Measurements from ENCODE around the gene INSYN2B.
"Not testable (repeated sequence)": the region's sequence is repeated elsewhere in the genome, so short reads cannot be mapped to it uniquely, and the experiment has no call there.

The INSYN2B gene

DNA sequence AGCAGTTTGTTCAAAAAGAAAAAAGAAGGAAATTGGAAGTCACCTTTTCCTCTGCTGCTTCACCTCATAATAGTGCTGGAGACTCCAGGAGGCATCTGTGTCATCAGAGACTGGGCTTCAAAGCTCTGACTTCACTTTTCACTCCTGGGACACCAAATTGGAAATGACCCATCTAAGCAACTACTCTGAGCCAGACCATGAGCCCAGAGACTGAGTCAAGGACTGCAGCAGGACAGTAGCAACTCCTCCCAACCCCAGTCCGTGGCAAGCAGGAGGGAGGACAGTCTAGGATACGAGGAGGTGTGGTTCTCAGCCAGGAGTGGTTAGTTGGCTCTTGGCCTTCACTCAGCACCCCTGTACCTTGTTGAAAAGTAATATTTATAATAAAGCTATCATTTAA, 131.5 kb downstream of the INSYN2B start:
- DNase-seq (ENCODE audit: low read depth), result no peak

DNA sequence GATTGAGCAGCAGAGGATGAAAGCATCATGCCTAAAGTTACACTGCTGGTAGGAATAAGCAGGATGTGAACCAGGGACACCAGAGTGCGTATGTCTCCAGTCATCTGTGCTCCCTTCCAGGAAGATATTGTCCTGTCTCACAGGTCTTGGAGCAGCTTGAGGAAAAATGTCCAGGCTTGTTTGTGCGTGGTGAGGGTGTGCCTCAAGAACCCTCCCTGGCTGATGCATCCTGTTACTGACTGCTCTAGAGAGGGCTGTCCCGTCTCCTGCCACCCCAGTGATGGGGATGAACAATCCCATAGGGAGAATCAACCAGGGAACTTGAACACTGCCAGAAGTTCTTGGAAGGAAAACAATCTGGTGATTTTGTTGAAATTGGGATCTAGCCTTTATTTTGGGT, 132.0 kb downstream of the INSYN2B start:
- no peak for DNase-seq (ENCODE audit: low read depth)

- no peak for DNase-seq (ENCODE audit: low read depth)
Observed at GRCh38 chr5:169847519-169847918, 132.8 kb downstream of the INSYN2B start.

GRCh38 chr5:169842699-169843098, 137.6 kb downstream of the INSYN2B start:
- DNase-seq (ENCODE audit: low read depth), result no peak

DNA sequence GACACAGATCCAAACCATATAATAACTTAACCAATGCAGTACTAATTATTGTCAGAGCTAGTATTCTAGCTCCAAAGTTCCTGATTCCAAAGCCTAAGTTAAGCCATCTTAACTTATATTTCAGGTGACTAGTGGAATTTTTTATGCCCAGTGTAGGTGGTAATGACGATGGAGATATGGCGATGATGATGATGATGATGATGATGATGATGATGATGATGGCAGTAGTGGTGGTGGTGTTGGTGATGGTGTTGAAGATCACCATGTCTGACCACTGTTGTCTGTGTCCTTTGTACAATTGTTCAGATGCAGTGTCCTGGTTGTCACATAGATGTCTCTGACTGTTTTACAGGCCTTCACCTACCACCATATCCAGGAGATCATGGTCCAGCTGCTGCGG, 139.9 kb downstream of the INSYN2B start:
- DNase-seq (ENCODE audit: low read depth), result no peak

- DNase-seq (ENCODE audit: low read depth), result no peak
Observed at GRCh38 chr5:169838688-169839087, 141.6 kb downstream of the INSYN2B start.

DNA sequence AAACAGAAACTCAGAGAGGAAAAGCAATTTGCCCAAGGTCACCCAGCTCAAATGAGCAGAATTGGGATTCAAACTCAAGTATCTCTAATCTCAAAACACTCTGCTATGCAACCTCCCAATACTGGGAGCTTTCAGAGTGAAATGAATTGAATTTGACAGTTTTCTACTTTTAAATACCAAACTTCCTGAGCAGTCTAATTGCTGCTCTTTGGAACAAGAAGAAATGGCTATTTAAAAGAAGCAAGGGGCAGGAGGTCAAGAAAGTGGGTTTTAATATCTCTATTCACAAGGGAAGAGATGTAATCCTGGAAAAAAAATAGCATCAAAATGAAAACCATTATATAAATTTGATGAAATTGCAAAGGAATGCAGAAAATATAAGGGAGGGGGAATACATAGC, 142.6 kb downstream of the INSYN2B start:
- DNase-seq (ENCODE audit: low read depth), result no peak

GRCh38 chr5:169836835-169837536, 143.3 kb downstream of the INSYN2B start:
- no peak for DNase-seq (ENCODE audit: low read depth)

DNA sequence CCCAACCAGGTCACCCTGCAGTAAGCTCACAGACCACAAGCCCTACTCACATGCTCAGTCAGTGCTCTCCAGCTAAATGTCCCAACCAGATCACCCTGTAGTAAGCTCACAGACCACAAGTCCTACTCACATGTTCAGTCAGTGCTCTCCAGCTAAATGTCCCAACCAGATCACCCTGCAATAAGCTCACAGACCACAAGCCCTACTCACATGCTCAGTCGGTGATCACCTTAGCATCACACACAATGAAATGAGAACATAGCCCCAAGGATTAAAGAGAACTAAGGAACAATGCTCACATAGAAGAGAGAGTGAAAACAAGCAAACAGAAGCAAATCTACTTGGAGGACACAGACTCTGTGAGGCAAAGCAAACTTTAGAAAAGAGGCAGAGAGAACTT, 145.8 kb downstream of the INSYN2B start:
- DNase-seq (ENCODE audit: low read depth), result not testable (repeated sequence)

- not testable (repeated sequence) for DNase-seq (ENCODE audit: low read depth)
Observed at GRCh38 chr5:169833681-169834292, 146.5 kb downstream of the INSYN2B start.

DNA sequence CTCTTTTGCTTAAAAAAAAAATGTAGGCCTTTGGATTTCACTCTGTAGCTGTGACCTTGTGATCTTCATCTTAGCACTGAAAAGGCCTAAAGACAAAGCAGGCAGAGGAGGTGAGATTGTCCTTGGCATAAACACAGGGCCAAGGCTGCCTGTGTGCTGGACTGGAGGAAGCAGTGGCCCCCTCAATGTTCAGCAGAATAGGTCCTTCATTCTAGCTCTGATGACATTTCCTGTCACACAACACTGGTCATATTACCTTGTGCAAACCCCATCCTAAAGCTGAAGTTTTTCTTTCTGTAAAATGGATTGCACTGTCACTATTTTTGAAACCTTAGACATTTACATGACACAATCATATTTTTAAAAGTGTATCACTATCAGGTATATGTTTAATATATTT, 147.4 kb downstream of the INSYN2B start:
- DNase-seq (ENCODE audit: low read depth), result no peak

DNA sequence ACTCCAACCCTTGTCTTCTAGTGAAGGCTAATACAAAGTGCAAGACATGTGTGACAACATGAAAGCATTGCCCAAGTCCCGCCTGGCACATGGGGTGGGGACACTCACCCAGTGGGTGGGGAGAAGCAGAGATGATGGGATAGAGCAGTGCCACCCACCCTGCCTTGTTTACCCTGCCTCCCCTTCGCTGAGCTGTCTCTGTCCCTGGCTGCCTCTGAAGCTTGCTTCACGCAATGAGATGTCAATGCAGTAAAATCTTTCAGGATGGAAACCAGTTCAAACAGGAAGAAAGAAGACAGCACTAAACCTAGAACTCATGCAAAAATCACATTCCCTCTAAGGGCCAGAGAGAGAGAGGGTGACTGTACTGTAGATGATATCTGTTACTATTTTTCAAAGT, 148.0 kb downstream of the INSYN2B start:
- DNase-seq (ENCODE audit: low read depth), result no peak

DNA sequence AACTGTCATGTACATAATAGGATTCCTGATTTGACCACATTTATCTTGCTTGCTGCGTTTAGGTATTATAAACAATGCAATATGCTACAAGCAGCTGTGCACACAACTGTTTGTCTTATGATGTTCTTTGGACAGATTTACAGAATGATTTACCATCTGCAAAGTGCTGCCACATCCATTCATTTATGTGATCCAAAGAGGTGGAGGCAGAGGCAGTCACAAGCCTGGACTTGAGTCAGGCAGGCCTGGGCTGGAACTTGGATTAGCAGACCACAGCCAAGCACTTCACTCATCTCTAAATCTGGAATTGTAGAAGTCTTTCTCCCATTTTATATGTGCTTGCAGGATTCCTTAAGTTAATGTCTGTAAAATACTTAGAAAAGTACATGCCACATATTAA, 149.0 kb downstream of the INSYN2B start:
- DNase-seq (ENCODE audit: low read depth), result no peak

GRCh38 chr5:169828385-169828784, 151.9 kb downstream of the INSYN2B start:
- no peak for DNase-seq (ENCODE audit: low read depth)

GRCh38 chr5:169827769-169828168, 152.5 kb downstream of the INSYN2B start:
- DNase-seq (ENCODE audit: low read depth), result no peak

GRCh38 chr5:169826618-169827017, 153.7 kb downstream of the INSYN2B start:
- DNase-seq (ENCODE audit: low read depth), result no peak

- DNase-seq (ENCODE audit: low read depth), result no peak
Observed at GRCh38 chr5:169817031-169817430, 163.3 kb downstream of the INSYN2B start.

- DNase-seq (ENCODE audit: low read depth), result no peak
Observed at GRCh38 chr5:169814522-169814921, 165.8 kb downstream of the INSYN2B start.
